NK-92 (cell line): ENCODE results near the gene LRCH4.

Source experiments
- DNase-seq: peaks from one replicate; lab custom pipeline; 2025; ENCODE audit not compliant: unreplicated experiment; lab: John Stamatoyannopoulos, UW

LRCH4 gene

DNA sequence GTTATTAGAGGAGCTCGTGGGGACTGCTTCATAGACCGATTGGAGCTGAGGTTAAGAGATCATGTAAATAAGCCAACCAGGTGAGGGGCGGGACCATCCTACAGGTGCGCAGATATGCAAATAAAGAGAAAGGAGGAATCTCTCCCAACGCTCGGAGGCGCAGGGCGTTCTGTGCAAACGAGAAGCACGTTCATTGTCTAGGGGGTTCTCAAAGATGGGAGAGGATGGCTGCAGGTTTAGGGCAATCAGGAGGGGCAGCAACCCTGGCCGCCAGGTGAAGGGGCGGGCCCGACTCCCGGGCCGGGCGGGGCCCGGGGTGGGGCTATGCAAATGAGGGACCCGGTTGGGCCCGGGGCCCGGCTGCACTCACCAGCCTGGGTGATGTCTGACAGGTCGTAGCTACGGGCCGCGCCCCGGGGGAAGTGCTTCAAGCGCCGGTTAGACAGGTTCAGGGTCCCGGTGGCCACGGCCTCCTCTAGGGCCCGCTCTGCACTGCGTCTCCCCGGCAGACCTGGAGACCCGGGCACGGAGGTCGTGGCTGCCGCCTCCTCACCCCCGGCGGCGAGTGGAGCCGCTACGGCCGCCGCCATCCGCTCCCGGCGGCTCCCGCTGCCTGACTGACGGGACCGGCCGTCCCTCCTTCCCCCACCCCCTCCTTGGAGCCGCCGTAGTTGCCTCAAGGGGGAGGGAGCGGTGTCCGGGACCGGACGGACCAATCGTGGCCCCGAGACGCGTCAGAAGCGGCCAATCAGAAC, at the start of gene LRCH4:
TSS of gene LRCH4 (minus strand) at position 619 of the 755 bp plus-strand sequence. CDS start at position 590, 29 bp downstream.
- DNase-seq, result no peak

GRCh38 chr7:100632951-100633717, 47.2 kb upstream of the LRCH4 start:
- DNase-seq, result no peak

GRCh38 chr7:100630066-100630465, 44.1 kb upstream of the LRCH4 start:
- no peak for DNase-seq

- no peak for DNase-seq
These were observed 43.3 kb upstream of the LRCH4 start for GRCh38 chr7:100629117-100629716.

DNA sequence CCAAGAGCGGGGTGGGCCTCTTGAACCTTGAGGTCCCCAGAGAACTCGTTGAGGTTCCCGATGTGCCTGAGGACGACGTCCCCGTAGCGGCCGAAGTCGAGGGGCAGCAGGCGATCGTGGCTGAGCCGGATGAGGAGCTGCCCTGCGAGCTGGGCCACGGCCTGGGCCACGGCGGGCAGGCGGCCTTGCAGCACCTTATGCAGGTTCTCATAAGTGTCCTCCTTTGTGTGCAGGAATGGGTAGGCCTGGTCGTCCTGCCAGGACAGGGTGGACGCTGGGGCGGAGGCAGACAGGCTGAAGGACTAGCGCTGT, 41.3 kb upstream of the LRCH4 start:
- no peak for DNase-seq

DNA sequence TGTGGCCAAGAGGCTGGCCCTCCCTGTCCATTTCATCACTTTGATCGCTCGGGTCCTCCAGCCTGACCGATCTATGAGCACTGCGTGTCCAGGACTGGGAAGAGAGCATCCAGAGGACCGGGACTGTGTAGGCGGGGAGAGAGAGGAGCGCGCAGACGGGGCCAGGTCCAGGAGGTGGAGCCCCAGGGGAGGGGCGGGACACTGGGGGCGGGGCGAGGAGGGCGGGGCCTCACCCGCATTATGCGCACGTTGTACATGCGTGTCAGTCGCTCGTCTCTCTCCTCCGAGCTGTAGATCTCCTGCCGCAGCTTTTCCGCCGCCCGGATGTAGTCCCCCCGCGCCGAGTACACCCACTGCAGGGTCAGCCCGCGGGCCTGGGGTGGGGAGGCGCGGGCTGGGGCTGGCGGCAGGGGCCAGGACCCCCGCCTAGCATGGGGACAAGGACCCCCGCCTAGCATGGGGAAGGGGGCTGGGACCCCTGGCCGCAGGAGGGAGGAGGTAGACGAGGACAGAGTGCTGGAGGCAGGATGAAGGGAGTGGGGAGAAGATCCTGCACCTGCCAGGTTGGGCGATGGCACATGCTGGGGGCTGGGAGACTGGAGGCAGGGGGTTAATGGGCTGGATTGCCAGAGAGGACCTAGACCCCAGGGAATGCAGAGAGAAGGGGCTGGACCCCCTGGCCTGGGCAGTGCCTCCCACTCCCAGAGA, 40.8 kb upstream of the LRCH4 start:
- peak; percentile 42 for DNase-seq

- no peak for DNase-seq
These were observed 40.1 kb upstream of the LRCH4 start for GRCh38 chr7:100626055-100626454.

- no peak for DNase-seq
These were observed 38.3 kb upstream of the LRCH4 start for GRCh38 chr7:100623951-100624824.

DNA sequence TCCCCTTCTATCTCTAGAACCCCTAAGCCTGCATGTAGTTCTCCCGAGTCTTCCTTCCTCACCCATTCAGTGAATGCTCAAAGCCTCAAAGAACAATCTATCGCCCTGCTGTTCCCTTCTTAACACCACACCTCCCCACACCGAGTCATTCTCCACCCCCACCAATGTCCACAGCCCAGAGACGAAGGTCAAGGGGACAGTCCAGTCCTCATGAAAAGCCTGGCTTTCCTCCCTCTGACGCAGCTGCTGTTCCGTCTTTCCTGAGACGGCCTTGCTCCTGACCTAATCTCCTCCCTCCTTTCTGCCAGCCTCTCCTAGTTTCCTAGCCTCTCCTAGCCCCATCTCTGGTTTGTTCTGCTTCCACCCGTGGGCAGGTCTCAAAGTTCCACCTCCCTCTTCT, 35.6 kb upstream of the LRCH4 start:
- DNase-seq, result no peak

GRCh38 chr7:100620804-100621203, 34.9 kb upstream of the LRCH4 start:
- DNase-seq, result no peak

DNA sequence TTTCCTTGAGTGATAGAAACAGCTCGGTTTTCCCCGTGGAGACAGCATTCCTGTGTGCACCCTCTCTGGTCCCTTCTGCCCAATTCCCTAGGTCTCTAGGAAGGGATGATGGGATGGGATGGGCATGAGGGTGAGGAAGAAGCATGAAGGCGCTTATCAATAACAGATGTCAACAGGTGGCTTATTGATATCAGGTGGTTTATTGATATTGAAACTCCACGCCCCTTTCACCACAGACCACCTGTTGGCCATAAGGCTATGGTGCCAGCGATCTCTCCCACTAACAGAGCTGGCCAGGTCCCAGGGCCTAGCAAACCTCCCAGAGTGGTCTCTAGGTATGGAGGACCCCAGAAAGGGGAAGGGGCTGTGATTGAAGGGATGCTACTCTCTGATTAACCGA, 34.3 kb upstream of the LRCH4 start:
- no peak for DNase-seq

- no peak for DNase-seq
These were observed 28.5 kb upstream of the LRCH4 start for GRCh38 chr7:100614308-100614861.

- no peak for DNase-seq
These were observed 27.7 kb upstream of the LRCH4 start for GRCh38 chr7:100613412-100614175.

GRCh38 chr7:100612730-100613390, 26.9 kb upstream of the LRCH4 start:
- no peak for DNase-seq

DNA sequence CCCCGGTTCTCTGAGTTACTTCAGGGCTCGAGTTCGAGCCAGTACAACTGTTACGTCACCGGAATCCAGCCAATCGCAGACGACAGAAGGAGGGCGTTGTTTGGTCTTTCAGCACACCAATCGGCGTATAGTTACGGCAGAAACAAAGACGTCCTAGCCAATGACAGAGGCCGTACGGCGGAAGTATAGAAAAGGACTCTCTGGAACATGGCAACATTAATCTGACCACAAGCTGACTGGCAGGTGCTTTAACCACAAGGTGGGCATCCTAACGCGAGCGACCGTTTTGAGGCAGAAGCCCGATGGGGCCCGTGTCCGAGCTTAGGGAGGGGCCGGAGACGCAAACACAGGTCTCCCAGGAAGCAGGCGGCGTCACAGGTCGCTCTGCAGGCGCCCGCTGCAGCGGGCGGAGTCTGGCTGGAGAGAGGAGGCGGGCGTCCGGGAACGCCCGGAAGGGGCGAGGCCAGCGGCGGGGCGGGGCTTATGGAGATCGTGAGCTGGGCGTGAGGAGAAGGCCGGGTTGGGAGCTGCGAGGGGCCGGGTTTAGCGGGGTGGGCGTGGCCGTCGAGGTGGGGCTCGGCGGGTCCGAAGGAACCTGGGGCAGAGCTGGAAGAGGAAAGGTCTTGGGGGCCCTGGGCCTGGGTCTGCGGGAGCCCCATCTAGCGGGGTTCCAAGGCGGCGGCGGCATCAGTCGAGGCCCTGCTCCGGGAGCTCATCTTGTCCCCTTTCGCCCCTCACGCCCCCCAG, 26.2 kb upstream of the LRCH4 start, which contains the start of gene MOSPD3:
TSS of gene MOSPD3 (plus strand) at position 558 of the 747 bp plus-strand sequence. CDS start 252 bp downstream, outside the sequence.
- DNase-seq, result peak; percentile 85

GRCh38 chr7:100609958-100610357, 24.0 kb upstream of the LRCH4 start:
- no peak for DNase-seq

- no peak for DNase-seq
These were observed 21.2 kb upstream of the LRCH4 start for GRCh38 chr7:100607111-100607510.

DNA sequence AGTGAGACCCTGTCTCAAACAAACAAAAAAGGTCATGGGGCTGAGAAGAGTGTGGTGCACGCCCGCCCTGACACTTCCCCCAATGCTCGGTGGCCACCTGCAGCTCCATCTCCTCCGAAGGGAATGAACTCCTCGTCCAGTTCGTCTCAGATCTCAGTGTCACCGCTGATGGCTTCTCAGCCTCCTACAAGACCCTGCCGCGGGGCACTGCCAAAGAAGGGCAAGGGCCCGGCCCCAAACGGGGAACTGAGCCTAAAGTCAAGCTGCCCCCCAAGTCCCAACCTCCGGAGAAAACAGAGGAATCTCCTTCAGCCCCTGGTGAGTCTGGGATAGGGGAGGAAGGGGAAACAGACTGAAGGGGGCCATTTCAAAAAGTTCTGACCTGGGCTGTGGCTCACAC, 20.4 kb upstream of the LRCH4 start:
- DNase-seq, result no peak
